T-helper 22 cell (primary cell): Measurements from ENCODE around the gene CERS5.

Experiments used
- DNase-seq: peaks from one replicate; pipeline ENCODE4 v3.0.0-alpha.2; 2020; ENCODE audit warnings: low read depth

Gene CERS5

GRCh38 chr12:50132505-50133135 is 34.5 kb downstream of the CERS5 start:
- DNase-seq, result no peak

GRCh38 chr12:50129290-50129689 is 37.9 kb downstream of the CERS5 start:
- DNase-seq, result no peak

- DNase-seq, result no peak
Observed at GRCh38 chr12:50127546-50127945, 39.6 kb downstream of the CERS5 start.

- no peak for DNase-seq
Observed at GRCh38 chr12:50123203-50123602, 44.0 kb downstream of the CERS5 start.

GRCh38 chr12:50121641-50122040 is 45.5 kb downstream of the CERS5 start:
- no peak for DNase-seq

GRCh38 chr12:50120953-50121352 is 46.2 kb downstream of the CERS5 start:
- no peak for DNase-seq

GRCh38 chr12:50120521-50120920 is 46.6 kb downstream of the CERS5 start:
- DNase-seq, result no peak

GRCh38 chr12:50119387-50119786 is 47.8 kb downstream of the CERS5 start:
- no peak for DNase-seq

GRCh38 chr12:50117057-50117622 is 50.0 kb downstream of the CERS5 start:
- no peak for DNase-seq

- DNase-seq, result no peak
Observed at GRCh38 chr12:50112456-50113218, 54.5 kb downstream of the CERS5 start.

GRCh38 chr12:50111693-50112455 is 55.3 kb downstream of the CERS5 start, which contains the start of gene COX14:
TSS of gene COX14 (plus strand) at chr12:50112236. CDS start at chr12:50120044, 7,808 bp downstream.
- DNase-seq, result peak; percentile 99

- DNase-seq, result no peak
Observed at GRCh38 chr12:50111395-50111692, 55.8 kb downstream of the CERS5 start.

- no peak for DNase-seq
Observed at GRCh38 chr12:50110762-50111351, 56.3 kb downstream of the CERS5 start.

GRCh38 chr12:50110127-50110761 is 56.9 kb downstream of the CERS5 start:
- no peak for DNase-seq

GRCh38 chr12:50109319-50109718 is 57.9 kb downstream of the CERS5 start:
- no peak for DNase-seq

GRCh38 chr12:50107416-50108268 is 59.5 kb downstream of the CERS5 start:
- DNase-seq, result no peak

- no peak for DNase-seq
Observed at GRCh38 chr12:50106907-50107306, 60.3 kb downstream of the CERS5 start.

GRCh38 chr12:50105913-50106450 is 61.2 kb downstream of the CERS5 start:
- DNase-seq, result no peak

GRCh38 chr12:50104417-50105366 is 62.5 kb downstream of the CERS5 start:
- no peak for DNase-seq
